ENCODE results near the gene EIF4E2.
"Not testable (repeated sequence)": the region's sequence is repeated elsewhere in the genome, so short reads cannot be mapped to it uniquely, and the experiment has no call there.

EIF4E2 gene

DNA sequence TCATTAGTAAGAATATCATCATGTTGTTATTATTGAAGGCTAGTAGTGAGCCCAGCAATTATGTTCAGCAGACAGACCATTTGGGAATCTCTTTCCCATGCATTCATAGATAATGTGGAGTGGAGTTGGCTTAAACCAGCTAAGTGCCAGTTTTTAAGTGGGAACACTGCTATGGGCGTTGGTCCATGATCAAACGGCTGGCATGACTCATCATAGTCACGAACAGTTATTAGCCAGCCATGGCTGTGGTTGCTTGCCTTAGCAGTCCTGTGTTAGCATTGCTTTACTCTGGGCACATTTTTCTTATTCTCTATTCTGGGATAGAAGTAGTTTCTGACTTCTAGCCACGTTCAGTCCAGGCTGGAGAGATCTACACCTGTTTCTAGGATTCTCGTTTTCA lies 17.7 kb downstream of the EIF4E2 start:
- no peak for DNase-seq (ENCODE audit: low read depth in 2 of 2)

- DNase-seq (ENCODE audit: low read depth in 2 of 2) = no peak
Observed at GRCh38 chr2:232569541-232569940, 19.1 kb downstream of the EIF4E2 start.

DNA sequence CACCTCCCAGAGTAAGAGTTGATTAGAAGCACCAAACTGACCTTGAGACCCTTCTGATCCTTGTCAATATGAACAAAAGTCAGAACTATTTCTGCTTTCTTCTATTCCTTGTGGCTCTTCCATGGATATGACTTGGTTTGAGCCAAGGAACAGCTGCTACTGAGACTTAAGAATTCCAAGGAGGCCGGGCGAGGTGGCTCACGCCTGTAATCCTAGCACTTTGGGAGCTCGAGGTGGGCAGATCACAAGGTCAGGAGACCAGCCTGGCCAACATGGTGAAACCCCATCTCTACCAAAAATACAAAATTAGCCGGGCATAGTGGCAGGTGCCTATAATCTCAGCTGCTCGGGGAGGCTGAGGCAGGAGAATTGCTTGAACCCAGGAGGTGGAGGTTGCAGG lies 20.0 kb downstream of the EIF4E2 start:
- DNase-seq (ENCODE audit: low read depth in 2 of 2) = not testable (repeated sequence)

GRCh38 chr2:232571026-232571474 lies 20.6 kb downstream of the EIF4E2 start:
- no peak for DNase-seq (ENCODE audit: low read depth in 2 of 2)

- no peak for DNase-seq (ENCODE audit: low read depth in 2 of 2)
Observed at GRCh38 chr2:232573042-232573441, 22.6 kb downstream of the EIF4E2 start.

DNA sequence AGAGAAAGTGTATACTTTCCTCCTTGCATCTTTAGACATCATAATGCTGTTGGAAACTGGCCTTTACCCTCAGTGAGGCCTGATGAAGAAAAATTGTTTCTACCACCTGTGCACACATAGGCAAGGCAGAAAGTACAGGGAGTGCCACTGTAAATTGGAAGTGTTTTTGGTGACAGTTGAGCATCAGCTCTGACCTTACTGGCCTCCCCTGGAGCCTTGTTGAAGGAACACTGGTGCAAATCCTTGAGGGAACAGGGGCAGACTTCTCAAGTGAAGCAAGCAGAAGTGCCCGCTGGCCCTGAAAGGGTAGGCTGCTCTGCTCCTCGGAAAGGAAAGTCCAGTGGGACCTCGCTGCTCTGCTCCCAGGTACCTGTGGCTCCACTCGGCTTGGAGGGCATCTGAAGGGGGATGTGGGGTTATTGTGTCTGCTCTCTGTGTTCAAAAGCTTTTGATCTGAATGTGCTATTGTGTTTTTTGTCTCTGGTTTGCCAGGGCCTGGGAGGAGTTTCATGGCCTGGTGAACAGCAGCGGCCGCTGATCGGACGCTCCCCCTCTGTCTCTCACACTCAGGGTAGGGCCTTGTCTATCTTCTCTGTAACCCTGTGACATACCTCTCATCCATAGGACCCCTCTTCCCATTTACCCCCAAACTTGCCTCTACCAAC lies 23.4 kb downstream of the EIF4E2 start:
- DNase-seq (ENCODE audit: low read depth in 2 of 2) = no peak

GRCh38 chr2:232574674-232575403 lies 24.4 kb downstream of the EIF4E2 start:
- no peak for DNase-seq (ENCODE audit: low read depth in 2 of 2)

- DNase-seq (ENCODE audit: low read depth in 2 of 2) = no peak
Observed at GRCh38 chr2:232575404-232575746, 24.9 kb downstream of the EIF4E2 start.

GRCh38 chr2:232576995-232577394 lies 26.5 kb downstream of the EIF4E2 start:
- no peak for DNase-seq (ENCODE audit: low read depth in 2 of 2)

- no peak for DNase-seq (ENCODE audit: low read depth in 2 of 2)
Observed at GRCh38 chr2:232577841-232578240, 27.4 kb downstream of the EIF4E2 start.

DNA sequence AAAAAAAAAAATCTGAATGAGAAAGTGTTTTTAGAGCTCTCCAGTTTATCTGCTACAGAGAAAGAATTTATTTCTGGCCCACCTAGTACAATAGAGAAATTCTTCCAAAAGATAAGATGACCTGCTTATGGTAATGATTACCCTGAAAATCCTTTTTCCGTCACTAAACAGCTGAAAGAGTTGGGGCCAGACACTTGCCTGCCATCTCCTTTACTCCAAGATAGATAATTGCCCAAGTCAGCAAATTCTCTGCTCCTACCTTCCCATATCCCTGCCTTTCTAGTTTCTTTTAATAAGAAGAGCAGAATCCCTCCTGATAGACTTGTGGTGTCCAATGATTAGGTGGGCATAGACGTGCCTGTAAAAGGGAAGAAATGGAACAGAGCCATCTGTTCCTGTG lies 28.1 kb downstream of the EIF4E2 start:
- no peak for DNase-seq (ENCODE audit: low read depth in 2 of 2)

- DNase-seq (ENCODE audit: low read depth in 2 of 2) = no peak
Observed at GRCh38 chr2:232580648-232580981, 30.1 kb downstream of the EIF4E2 start.

DNA sequence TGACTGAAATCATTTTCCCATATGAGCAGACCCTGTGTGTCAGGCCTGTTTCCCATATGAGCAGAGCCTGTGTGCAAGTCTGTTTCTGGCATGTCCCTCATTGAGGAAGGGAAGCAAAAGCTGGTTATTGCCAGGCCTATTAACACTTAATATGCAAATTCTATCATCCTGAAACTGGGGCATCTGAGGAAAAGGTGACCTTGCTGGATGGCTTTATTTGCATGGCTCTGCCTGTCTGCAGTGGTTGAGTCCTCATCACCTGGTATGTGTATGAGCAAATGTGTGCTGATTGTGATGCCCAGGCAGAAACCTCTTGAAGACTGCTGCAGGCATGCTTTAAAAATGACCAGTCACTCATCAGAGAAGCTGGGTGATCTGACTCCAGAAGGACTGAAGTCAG lies 31.2 kb downstream of the EIF4E2 start:
- DNase-seq (ENCODE audit: low read depth in 2 of 2) = no peak

DNA sequence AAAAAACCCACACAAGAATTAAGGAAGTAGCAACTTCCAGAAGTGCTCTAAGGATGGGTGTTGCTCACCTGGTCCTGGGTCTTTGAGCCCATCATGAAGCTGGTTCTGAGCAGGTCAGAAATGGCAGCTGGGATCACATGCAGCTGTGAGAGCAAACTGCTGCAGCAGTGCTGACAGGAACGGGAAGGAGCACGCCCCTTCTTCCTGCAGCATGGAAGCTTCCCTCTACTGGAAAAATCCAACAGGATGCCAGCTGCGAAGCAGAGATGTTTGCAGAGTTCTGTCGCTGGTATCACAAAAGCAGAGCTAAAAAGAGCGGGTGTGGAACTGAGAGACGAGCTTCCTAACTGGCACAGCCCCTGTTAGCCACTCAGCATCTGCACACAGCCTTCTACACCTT lies 33.7 kb downstream of the EIF4E2 start:
- DNase-seq (ENCODE audit: low read depth in 2 of 2) = no peak

DNA sequence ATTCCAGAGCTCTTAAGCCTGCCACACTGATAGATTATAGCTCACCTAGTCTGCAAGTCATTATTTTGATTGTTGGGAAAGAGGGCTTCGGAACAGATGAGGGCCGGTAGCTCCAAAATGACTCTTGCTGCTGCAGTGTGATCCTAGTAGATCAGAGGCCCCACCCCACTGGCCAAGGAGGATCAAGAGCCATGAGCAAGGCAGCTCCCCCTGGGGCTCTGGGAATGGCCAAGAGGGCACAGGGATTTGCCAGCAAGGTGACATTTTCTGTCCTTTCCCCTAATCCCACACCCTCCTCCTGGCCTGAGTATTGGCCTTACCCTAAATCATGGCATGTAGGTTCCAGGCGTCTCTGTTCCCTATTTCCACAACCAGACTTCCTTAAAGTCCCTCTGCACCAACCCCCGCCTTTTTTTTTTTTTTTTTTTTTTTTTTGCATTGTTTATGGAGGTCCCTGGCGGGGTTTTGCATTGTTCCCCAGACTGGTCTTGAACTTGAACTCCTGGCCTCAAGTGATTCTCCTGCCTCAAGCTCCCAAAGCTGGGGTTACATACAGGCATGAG lies 36.5 kb downstream of the EIF4E2 start:
- no peak for DNase-seq (ENCODE audit: low read depth in 2 of 2)

GRCh38 chr2:232587512-232587911 lies 37.0 kb downstream of the EIF4E2 start:
- DNase-seq (ENCODE audit: low read depth in 2 of 2) = no peak

DNA sequence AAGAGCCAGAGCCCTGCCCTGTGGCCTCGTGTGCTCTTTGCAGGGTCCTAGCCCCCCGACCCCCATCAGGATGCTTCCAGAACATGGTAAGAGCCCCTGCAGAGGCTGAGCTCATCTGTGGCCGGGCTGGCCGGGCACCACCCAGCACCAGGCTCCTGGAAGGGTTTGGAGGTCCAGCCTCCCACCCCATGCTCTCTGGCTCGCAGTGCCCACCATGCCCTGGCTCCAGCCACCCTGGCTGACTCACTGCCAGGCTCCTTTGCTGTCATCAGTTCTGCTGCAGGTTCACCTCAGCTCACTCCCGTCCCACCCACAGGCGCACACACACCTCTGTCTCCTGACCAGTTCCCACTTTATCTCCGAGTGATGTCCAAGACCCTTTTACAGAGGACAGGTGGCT lies 37.5 kb downstream of the EIF4E2 start:
- no peak for DNase-seq (ENCODE audit: low read depth in 2 of 2)

DNA sequence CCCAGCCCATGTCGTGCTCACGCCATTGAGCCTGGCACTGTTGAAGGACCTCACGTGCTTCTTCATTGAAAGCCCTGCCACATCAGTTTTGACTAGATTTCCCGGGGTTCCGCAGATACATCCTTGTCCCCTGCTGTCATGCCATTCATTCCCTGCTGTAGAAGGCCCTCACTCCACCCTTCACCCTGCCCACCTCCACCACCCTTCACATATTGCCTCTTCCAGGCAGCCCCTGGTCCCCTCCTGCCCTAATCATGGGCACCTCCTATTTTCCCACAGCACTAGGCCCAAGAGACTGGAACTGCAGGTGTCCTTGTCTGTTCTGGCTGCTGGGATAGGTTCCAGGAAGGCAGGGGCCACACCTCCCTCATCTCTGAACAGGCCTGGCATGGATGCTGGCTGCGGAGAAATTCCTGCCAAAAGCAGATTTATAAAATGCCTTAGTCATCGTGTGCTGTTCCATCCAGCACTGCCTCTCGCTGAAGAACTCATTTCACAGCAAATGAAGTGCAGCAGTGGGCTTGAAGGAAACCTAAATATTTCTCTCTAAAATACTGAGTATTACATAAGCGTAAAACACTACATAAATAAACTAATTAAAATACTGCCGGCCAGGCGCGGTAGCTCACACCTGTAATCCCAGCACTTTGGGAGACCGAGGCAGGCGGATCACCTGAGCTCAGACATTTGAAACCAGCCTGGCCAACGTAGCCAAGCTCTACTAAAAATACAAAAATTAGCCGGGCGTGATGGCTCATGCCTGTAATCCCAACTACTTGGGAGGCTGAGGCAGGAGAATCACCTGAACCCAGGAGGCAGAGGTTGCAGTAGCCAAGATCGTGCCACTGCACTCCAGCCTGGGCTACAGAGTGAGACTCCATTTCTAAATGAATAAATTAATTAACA lies 38.4 kb downstream of the EIF4E2 start:
- no peak for DNase-seq (ENCODE audit: low read depth in 2 of 2)

GRCh38 chr2:232592772-232593395 lies 42.4 kb downstream of the EIF4E2 start:
- DNase-seq (ENCODE audit: low read depth in 2 of 2) = no peak

- DNase-seq (ENCODE audit: low read depth in 2 of 2) = no peak
Observed at GRCh38 chr2:232593982-232594381, 43.5 kb downstream of the EIF4E2 start.

DNA sequence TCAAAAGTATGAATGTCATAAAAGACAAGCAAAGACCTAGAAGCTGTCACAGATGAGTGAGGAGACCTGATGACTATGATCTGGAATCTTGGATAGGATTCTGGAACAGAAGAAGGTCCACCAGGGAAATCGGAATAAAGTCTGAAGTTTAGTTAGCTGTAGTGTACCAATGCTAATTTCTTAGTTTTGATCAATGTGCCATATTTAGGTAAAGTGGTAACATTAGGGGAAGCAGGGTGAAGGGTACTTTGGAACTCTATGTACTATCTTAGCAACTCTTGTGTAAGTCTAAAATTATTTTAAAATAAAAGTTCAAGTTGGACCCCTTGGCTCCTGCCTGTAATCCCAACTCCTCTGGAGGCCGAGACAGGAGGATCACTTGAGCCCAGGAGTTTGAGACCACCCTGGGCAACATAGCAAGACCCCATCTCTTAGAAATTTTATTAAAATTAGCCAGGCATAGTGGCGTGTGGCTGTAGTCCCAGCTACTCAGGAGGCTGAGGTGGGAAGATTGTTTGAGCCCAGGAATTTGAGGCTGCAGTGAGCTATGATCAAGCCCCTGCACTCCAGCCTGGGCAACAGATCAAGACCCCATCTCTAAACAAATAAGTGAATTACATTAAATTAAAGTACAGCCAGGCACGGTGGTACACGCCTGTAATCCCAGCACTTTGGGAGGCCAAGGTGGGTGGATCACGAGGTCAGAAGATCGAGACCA lies 47.0 kb downstream of the EIF4E2 start:
- no peak for DNase-seq (ENCODE audit: low read depth in 2 of 2)

Data from stimulated activated CD8-positive, alpha-beta memory T cell treated with anti-CD3 and anti-CD28 coated beads, Interleukin-15, amount 100 ng/mL, for 4 hours (primary cell).